GM10847 (cell line): ENCODE results near the gene KRTAP13-1.

Experiments
- POLR2A ChIP-seq: IDR thresholded peaks from 2 replicates; pipeline ENCODE4 v1.6.1; 2011; ENCODE audit not compliant: insufficient read length; ENCODE audit errors: extremely low read depth

Gene KRTAP13-1, protein sequence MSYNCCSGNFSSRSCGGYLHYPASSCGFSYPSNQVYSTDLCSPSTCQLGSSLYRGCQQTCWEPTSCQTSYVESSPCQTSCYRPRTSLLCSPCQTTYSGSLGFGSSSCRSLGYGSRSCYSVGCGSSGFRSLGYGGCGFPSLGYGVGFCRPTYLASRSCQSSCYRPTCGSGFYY

DNA sequence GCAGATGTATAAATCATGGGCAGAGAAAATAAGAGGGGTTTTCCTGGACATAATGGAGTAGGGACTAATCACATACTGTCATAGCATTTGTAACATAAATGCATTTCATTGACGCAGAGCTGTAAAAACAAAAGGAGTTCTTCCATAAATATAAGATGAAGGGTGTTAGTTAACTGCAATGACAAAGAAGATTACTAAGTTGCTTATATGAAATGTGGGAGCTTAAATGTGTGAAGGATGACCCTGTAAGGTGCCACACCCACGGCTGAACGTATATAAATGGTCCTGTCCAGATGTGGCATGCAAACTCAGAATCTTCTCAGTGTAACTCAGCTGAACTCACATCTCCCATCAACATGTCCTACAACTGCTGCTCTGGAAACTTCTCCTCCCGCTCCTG, at the start of gene KRTAP13-1:
Gene KRTAP13-1, plus strand, starts transcription at position 301 of the 400 bp plus-strand sequence. Its CDS starts 56 bp downstream, at position 357.
- TF ChIP-seq POLR2A: no peak

DNA sequence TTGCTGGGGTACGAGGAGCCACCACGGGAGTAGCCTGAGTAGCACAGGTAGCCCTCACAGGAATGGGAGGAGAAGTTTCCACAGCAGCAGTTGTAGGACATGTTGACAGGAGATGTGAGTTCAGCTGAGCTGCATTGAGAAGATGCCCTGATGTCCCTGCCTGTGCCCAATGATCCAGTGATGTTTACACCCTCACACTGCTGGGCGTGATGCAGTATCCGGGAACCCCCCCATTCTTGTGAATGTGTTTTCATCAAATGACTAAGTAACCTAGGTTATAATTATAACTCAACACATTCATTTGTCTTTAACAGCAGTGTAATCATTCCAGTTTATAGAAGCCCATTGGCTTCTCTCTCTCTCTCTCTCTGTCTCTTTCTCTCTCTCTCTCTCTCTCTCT, 47.3 kb upstream of the KRTAP13-1 start, which contains the start of gene KRTAP23-1:
Gene KRTAP23-1, minus strand, starts transcription at position 101 of the 400 bp plus-strand sequence. Its CDS starts 0 bp downstream, at position 101.
- TF ChIP-seq POLR2A: no peak

DNA sequence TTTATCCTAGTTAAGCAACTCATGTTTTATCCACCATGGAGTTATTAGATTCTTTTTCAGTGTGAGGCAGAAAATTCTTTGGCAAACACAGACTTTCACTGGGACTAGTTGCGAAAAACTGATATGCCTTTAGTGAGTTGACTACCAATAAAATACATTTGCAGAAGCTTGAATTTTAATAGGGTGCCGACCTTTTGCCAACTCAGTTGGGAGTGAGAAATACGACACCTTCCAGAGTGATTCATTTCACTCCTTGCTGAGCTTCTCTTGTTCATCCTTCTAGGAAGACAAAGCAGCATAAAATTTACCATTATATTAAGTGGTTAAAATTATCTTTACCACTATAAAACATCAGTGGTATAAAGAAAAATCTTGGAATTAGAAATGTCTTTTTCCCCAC, 46.3 kb upstream of the KRTAP13-1 start:
- no peak for TF ChIP-seq POLR2A

DNA sequence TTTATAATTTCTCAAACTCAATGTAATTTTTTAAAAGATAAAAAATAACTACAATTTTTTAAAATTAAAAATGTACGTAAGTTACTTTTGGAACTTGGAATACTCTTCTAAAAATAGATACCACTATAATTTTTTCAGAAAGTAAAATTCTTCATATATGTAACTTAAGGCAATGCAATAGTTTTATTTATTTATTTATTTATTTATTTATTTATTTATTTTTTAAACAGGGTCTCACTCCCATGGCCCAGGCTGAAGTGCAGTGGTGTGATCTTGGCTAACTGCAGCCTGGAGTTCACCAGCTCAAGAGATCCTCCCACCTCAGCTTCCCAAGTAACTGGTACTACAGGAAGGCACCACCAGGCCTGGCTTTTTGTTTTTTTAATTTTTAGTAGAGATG, 44.3 kb upstream of the KRTAP13-1 start:
- no peak for TF ChIP-seq POLR2A

DNA sequence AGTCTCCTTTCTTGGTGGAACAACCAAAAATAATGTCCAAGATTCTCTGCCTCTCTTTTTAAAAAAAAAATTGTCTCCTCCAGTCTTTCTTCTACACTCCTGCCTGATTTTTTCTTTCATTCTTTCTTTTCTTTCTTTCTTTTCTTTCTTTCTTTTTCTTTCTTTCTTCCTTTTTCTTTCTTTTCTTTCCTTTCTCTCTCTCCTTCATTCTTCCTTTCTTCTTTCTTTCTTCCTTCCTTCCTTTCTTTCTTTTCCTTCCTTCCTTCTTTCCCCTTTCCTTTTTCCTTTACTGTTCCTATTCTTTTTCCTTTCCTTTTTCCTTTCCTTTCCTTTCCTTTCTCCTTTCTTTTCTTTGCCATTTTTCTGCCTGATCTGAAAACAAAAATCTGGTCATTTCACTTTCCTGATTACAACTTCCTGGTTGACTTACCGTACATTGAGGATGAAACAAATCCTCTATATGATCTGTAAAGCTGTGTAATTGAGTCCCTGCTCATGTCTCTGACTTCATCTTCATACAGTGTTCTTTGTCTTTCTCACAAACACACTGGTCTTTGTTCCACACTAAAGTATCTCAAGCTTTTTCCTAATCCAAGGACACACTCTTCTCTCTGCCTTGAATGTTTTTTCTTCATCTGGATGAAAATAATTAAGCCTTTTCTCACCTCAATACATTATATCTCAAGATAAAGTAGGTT, 41.4 kb upstream of the KRTAP13-1 start:
- no peak for TF ChIP-seq POLR2A

DNA sequence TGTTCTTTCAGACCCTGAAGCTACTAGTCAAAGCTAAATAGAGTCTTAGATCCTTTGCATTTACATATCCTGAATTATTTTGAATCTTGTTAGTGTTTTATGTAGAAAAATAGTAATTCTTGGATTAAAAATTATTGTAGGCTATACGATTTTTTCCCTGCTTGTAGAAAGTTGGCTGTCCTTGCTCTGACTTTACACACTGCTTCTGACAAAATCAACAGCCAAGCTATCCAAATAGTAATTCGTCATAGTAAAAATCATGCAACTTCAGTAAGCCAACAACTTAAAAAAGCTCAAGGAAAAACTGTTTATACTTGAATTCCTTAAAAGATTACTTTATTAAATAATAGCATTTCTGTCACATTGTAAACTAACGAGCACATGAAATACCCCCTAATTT, 39.9 kb upstream of the KRTAP13-1 start:
- no peak for TF ChIP-seq POLR2A

DNA sequence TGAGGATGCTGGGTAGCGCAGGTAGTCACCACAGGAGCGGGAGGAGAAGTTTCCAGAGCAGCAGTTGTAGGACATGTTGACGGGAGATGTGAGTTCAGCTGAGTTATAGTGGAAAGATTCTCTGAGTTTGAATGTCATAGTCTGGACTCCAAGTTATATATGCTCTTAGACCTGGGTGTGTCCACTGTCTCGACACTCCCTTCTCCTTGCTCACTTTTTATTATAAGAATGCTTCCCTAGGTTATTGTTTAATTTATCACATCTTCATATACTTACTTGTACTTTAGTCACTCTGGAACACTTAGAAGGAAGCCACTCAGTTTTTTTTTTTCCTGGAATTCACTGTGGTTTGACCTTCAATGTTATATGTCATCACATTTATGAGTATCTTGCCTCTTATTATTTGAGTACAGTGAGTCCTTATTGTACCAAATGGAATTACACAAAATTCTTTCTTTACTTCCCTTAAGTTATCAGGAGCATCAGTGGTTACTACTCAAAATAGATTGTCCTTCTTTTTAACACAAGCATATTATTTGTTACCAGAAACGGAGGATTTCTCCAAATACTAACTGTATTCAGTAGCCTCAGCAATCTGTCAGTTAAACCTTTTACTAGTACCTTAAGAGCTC, 23.6 kb upstream of the KRTAP13-1 start, which contains the start of gene KRTAP13-2:
Gene KRTAP13-2, minus strand, starts transcription at position 133 of the 632 bp plus-strand sequence. Its CDS starts 58 bp downstream, at position 75.
- TF ChIP-seq POLR2A: no peak

DNA sequence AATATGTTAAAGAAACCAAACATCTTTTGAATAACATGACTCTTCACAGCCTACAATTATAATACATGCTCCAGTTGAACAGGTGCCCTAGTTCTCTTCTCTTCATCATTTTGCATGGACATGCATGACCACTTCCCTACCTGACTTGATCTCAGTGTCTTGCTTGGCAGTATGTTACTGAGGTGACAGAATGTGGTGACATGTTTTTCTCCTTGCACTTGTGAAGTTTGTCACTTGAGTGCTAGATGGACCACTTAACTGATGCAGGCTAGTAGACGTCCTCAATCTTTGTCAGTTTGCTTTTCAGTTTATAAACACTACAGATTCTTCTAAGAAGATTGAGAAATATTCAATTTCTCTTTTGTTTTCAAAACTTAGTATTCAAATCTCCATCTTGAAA, 13.6 kb upstream of the KRTAP13-1 start:
- no peak for TF ChIP-seq POLR2A

DNA sequence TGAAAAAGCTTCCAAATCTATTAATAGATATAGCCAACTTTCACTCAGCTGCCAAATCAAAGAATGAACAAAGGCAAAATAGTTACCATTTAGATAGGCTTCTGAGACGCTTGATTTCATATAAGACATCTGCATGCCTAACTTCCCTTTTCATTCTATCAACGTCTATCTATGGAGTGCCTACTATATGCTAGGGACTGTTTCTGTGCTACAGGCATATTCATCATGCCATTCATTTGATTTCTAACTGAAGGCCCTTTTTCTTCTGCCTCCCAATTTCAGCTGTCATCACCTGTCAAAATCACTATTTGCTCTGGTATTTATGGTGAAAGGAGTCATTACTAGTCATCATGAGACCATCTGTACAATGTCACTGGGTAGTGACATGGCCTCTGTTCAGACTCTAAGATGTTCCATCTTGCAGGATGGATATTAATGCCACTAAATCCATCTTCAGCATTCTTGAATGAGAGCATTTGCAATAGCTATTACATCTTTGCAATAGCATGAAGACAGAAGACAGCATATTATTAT, 4.3 kb upstream of the KRTAP13-1 start:
- TF ChIP-seq POLR2A: no peak

DNA sequence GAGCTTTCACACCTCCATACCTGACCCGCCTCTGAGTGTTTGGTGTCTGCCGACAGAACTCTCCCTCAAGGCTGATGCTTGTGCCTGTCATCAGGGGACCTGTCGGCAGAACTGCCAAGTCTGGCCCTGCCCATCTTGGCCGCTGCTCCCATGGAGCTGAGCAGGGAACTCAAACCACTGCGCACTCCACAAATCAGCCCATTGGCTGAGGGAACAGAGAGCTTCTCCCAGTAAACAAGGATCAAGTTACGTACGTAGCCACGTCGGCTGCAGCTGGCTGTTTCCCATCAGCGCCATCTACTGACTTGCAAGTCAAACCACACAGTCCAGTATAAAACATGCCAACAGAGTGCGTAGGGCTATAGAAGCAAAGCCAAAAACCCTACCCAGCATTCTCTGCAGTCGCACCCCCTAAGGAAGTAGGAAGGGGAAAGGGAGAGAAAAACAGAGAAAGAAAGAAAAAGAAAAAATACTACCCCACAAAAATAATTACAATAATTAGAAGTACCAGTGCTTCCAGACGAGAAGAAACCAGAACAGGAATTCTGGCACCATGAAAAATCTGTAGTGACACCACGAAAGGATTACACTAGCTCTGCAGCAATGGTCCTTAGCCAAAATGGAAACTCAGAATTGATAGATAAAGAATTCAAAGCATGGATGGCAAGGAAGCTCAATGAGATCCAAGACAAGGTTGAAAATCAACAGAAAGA, 13.1 kb downstream of the KRTAP13-1 start:
- no peak for TF ChIP-seq POLR2A

DNA sequence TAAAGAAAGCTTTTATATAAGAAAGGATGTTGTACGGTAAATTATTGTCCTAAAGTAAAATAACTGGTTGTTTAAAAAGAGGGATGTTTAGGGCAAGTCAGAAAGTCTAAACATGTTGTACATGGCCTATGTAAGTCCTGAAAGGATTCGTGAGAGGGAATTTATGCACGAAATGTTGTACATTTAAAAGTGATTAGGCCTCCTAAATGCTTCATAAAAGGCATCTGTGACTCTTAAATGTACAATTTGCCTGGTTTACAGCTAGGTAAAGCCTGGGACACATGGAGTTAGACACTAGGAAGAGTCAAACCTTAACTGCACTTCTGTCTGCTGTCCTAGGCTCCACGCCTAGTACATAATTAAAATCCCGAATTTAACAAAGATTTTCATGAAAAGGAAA, 20.2 kb downstream of the KRTAP13-1 start:
- TF ChIP-seq POLR2A: no peak

DNA sequence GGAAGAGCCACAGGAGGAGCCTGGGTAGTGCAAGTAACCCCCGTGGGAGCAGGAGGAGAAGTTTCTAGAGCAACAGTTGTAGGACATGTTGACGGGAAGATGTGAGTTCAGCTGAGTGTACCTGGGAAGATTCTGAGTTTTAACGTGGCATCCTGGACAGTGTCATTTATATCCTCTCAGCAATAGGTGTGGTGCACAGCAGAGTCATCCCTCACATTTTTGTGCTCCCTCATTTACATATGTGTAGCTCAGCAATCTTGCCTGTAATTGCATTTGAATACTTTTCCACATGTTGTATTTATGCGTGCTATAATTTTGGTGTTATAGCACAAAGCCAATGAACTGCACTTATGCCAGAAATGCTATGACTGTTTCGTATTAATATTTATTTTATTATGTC, 30.0 kb downstream of the KRTAP13-1 start, which contains the start of gene KRTAP13-3:
Gene KRTAP13-3, minus strand, starts transcription at position 101 of the 400 bp plus-strand sequence. Its CDS starts 14 bp downstream, at position 87.
- no peak for TF ChIP-seq POLR2A

DNA sequence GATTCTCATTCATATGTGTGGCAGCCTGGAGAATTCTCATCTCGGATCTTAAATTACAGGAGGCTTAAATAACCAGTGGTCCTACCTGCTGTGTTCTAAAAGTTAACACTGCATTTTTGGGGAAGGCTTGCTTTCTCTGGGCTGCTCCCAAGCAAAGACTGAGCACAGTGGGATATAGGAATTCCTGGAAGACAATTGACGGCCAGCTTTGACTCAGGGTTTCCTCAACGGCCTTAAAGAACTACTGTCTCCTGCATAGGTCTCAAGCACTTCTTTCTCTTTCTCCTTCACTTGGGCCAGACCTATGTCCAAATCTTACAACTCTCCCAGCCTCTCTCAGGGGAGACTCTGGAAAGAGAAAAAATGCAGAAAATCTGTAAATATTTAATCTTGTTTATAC, 30.9 kb downstream of the KRTAP13-1 start:
- TF ChIP-seq POLR2A: no peak

DNA sequence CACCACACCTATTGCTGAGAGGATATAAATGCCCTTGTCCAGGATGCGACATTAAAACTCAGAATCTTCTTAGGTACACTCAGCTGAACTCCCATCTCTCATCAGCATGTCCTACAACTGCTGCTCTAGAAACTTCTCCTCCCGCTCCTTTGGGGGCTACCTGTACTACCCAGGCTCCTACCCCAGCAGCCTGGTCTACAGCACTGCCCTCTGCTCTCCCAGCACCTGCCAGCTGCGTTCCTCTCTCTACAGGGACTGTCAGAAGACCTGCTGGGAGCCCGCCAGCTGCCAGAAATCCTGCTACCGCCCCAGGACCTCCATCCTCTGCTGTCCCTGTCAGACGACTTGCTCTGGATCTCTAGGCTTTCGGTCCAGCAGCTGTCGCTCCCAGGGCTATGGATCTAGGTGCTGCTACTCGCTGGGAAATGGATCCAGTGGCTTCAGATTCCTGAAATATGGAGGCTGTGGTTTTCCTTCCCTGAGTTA, 34.4 kb downstream of the KRTAP13-1 start, which contains the start of gene KRTAP13-4:
Gene KRTAP13-4, plus strand, starts transcription at position 51 of the 486 bp plus-strand sequence. Its CDS starts 56 bp downstream, at position 107.
- TF ChIP-seq POLR2A: no peak

DNA sequence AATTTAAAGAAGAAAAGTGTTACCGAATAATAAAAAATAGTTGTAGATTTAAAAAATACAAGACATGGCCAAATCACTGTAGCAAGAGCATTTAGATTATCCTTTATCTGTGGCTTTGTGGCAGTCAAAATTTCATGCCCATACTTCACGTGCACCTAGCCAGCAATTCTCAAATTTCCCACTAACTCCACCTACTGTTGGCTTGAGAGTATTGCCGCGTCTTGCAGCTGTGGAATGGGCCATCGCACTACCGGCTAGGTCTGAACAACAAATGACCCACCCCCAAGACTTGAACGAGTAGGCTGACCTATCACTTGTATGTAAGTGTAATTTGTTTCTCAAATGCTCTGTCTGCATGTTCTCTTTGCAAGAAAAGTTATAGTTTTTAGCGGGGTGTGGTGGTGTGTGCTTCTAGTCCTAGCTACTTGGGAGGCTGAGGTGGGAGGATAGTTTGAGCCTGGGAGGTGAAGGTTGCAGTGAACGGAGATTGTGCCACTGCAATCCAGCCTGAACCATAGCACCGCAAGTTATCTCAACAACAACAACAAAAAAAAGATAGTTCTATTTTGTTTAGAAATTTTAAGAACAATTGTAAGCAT, 38.3 kb downstream of the KRTAP13-1 start:
- no peak for TF ChIP-seq POLR2A

DNA sequence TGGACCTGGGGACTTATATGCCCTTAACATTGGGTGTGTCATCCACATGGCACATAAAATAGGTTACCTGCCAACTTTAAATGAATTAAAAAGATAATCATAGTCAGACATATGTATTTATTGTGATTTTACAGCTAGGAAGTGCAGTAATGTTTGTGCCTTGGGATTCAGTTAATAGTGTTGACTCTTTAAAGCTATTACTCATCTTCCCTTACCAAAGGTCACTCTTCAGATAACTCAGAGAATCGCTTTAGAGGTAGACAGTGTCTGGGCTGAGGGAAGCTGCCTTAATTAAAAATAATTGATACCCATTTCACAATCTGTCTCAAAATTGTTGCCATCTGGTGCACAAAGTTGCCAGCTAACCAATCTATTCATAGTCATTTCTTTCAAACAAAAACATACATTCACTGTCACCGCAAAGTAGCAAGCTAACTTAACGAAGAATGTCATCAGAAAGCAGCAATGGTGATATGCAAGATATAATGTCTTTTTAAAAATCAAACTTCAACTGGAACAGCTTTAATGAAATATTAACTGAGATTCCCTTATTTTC, 41.3 kb downstream of the KRTAP13-1 start:
- no peak for TF ChIP-seq POLR2A
